GM12892 (cell line): Measurements from ENCODE around the gene RNF126.

Experiments
- POLR2A ChIP-seq: IDR thresholded peaks from 2 replicates; pipeline ENCODE4 v1.6.1; 2011; ENCODE audit warnings: low read depth, low read length, control low read depth
- POLR2AphosphoS5 ChIP-seq: IDR thresholded peaks from 2 replicates; pipeline ENCODE4 v1.6.1; 2011; ENCODE audit warnings: low read depth, low read length, control low read depth
- TAF1 ChIP-seq: IDR thresholded peaks from 2 replicates; pipeline ENCODE4 v1.6.1; 2011; ENCODE audit warnings: low read depth, mild to moderate bottlenecking, control low read depth, low read length, borderline replicate concordance

- TF ChIP-seq POLR2A (no peak), TAF1 (no peak), POLR2AphosphoS5 (no peak)
Measured at GRCh38 chr19:642767-643727, 20.0 kb downstream of the RNF126 start.
